Endothelial cell of coronary artery (primary cell): ENCODE measurements around the gene LRRC43. TPM values are rescaled to one million over a fixed set of nuclear protein-coding genes. Genes with fewer than 3 reads are reported as not detected.

Experiments used
- total RNA-seq: library from RNA; depleted of rRNA; stranded (reverse); fragments of >200 nt; gene quantifications from 2 replicates; pipeline ENCODE4 v1.2.3, GENCODE V29; 2014

The LRRC43 gene
- 0.72 and 0.85 TPM in 2 replicates for total RNA-seq

DNA sequence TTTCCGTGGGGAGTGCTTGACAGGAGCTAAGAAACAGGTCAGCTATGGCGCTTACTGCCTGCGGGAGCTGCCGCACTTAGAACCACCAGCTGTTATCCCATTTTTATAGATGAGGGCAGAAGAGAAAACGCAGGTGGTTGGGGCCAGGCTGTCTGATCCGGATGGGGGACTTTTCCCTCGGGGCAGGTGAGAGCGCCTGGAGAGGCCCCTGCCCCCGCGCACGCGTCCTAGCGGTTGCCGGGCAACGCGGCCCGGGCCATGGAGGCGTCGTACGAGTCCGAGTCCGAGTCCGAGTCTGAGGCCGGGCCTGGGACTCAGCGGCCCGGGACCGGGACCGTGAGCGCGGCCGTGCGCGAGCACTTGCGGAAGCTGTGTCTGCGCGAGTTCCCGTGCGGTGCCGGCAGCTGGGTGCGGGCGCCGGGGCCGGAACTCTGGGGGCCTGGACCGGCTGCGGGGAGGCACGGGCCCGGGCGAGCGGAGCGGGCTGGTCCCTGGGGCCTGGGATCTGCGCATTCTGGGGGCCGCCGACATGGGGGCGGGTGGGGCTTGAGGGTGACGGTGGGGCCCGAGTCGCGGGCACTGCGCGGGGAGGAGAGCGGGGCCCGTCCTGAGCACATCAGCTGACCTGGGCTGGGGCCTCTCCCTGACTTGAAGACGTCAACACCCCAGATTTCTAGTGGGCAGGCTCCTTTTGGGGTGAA lies at the start of gene LRRC43:
TSS of gene LRRC43 (plus strand) at position 237 of the 701 bp plus-strand sequence. CDS start at position 259, 22 bp downstream.

GRCh38 chr12:122174155-122174845 lies 8.6 kb upstream of the LRRC43 start, which contains the start of gene IL31:
TSS of gene IL31 (minus strand) at chr12:122174221. CDS start at chr12:122174172, 49 bp downstream.

DNA sequence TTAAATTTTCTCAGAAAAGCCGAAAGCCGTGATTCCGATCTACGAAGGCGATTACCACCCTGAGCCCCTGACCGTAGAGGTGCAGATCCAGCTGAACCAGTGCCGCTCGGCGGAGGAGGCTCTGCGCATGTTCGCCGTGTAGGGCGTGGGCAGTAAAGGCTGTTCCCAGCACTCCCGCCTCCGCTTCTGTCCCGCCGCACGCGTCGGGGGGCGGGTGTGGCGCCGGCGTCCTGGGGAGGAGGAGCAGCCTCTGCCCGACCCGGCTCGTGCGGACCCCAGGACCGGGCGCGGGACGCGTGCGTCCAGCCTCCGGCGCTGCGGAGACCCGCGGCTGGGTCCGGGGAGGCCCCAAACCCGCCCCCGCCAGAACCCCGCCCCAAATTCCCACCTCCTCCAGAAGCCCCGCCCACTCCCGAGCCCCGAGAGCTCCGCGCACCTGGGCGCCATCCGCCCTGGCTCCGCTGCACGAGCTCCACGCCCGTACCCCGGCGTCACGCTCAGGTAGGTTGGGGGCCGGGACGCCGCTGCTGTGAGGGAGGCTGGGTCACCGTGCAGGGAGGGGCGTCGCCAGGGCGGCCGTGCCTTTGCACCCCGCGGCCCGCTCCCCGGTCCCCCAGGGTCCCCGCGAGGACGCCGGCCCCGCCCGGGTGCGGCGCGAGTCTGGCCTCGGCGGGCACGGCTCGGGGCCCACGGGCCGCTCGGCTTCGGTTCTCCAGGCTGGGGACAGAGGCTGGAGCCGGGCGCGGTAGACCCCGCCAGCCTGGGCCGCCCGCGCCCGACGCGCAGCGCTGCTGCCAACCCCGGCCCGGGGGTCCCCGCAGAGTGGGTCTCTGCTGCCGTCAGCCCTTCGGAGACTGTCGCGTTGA lies 20.6 kb downstream of the LRRC43 start, which contains the start of gene B3GNT4:
TSS of gene B3GNT4 (plus strand) at position 409 of the 866 bp plus-strand sequence. CDS start 910 bp downstream, outside the sequence.

DNA sequence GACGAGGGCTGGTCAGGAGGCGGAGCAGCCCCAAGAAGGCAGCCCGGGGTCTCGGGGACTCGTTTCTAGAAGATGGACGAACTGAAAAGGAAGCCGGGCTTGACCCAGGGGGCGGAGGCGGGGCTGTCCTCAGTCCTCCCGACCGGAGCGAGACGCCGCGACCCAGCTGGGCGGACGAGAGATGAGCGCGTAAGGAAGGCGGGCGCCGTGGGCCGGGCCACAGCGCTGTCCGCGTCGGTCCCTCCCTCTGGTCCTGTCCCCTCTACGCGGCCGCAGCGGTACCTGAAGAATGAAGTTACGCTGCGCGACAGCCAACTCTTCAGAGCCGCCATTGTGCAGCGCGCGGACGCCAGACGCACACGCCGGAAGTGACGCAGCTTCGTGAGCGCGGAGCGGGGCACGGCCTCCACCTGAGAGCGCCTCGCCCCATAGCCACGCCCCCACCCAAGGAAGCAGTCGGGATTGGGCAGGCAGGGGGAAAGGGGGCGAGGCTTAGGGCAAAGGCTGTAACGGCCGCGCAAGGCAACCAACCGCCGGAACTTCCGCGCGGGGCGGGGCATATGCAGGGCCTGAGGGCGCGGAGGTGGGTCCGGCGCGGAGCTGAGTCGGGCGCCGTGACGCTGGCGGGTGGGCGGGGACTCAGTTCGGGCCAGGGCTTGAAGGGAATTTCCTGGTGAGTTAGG lies 42.9 kb downstream of the LRRC43 start, which contains the start of gene DIABLO:
TSS of gene DIABLO (minus strand) at position 370 of the 683 bp plus-strand sequence. CDS start at position 332, 38 bp downstream.

Other genes starting within 250 kb of the LRRC43 start
- gene BCL7A, start 161.2 kb upstream of the LRRC43 start, total RNA-seq = 6.2 and 7.2 TPM in 2 replicates
- gene MLXIP, start 104.4 kb upstream of the LRRC43 start, total RNA-seq = 12.9 and 23.8 TPM in 2 replicates
- gene IL31, start 8.9 kb upstream of the LRRC43 start, total RNA-seq = not detected in 2 replicates
- under 0.01 TPM in 2 replicates for gene B3GNT4, start 20.6 kb downstream of the LRRC43 start, total RNA-seq
- 58.9 and 64.1 TPM in 2 replicates for gene DIABLO, start 42.9 kb downstream of the LRRC43 start, total RNA-seq
- 18.0 and 18.2 TPM in 2 replicates for gene VPS33A, start 83.4 kb downstream of the LRRC43 start, total RNA-seq
- 39.3 and 53.5 TPM in 2 replicates for gene CLIP1, start 239.5 kb downstream of the LRRC43 start, total RNA-seq